Kidney glomerular epithelial cell (primary cell): Measurements from ENCODE around the gene OR5M3.

Source experiments
- DNase-seq: peaks from one replicate; lab custom pipeline; 2025; lab: John Stamatoyannopoulos, UW

Gene OR5M3

GRCh38 chr11:56473252-56473651, at the start of gene OR5M3:
TSS of gene OR5M3 (minus strand) at chr11:56473352. CDS start at chr11:56470497, 2,855 bp downstream.
- DNase-seq = no peak

DNA sequence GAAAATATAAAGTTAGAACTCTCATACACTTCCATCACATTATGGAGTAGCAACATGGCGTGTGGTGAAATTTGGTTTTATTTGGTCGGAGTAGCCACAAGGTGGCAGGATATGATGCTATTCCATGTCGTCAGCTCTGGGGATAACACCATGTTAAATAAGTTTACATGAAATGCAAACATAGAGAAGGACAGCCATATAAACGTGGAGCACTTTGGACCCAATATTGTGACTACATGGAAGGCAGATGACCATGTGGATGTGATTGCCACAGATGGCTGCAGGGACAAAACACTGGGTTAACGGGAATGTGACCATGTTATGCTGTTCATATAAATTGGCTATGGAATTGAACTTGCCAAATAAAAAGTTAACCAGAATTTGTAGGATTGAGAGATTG, 48.9 kb upstream of the OR5M3 start:
- no peak for DNase-seq

- DNase-seq = no peak
Measured at GRCh38 chr11:56513280-56513679, 40.1 kb upstream of the OR5M3 start.

DNA sequence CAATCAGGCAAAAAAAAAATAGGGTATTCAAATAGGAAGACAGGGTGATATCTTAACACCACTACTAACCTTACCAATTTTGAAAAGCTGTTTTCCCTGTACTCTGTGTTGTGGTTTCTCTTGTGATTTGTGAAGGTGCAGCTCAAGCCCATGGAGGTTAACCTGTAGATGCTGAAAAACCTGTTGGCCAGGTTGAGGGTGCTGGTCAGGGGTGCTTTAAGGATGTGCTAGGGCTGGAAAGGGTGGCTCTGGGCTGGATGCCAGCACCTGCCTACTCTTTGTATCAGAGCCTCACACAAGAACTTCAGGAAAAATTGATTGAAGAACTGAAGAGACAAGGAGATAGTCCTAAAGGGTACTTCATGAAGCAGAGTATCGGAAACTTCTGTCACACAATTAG, 36.3 kb upstream of the OR5M3 start:
- no peak for DNase-seq

DNA sequence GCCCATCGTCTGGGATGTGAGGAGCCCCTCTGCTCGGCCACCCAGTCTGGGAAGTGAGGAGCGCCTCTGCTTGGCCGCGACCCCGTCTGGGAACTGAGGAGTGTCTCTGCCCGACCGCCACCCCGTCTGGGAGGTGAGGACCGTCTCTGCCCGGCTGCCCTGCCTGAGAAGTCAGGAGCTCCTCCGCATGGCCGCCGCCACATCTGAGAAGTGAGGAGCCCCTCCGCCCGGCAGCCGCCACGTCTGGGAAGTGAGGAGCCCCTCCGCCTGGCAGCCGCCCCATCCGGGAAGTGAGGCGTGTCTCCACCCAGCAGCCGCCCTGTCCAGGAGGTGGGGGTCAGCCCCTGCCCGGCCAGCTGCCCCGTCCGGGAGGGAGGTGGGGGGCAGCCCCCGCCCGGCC, 23.9 kb upstream of the OR5M3 start:
- DNase-seq = no peak

- no peak for DNase-seq
Measured at GRCh38 chr11:56495117-56495516, 22.0 kb upstream of the OR5M3 start.

- DNase-seq = no peak
Measured at GRCh38 chr11:56491270-56491669, 18.1 kb upstream of the OR5M3 start, which contains the start of gene OR5M8. TSS of gene OR5M8 (minus strand) at chr11:56491370. CDS start at chr11:56491370, 0 bp downstream.

GRCh38 chr11:56486801-56487200, 13.6 kb upstream of the OR5M3 start:
- DNase-seq = no peak

GRCh38 chr11:56474729-56475235, 1.6 kb upstream of the OR5M3 start:
- DNase-seq = no peak

DNA sequence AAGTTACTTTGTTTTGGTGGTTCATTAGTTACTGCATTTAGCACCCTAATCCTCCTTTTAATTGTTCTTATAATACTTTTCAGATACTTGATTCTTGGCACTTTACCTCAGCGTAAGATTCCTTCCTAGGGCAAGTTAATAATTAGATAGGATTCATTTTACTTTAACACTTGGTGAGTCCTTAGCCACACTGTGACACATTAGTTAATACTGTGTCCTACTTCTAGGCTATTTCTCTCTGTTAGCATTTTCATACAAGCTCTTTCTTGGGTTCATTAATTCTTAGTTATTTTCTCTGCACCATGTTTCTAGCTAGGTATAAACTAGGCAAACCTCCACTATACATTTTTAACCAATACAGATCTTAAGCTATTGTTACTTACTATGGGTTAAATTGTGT, 16.1 kb downstream of the OR5M3 start:
- DNase-seq = no peak

DNA sequence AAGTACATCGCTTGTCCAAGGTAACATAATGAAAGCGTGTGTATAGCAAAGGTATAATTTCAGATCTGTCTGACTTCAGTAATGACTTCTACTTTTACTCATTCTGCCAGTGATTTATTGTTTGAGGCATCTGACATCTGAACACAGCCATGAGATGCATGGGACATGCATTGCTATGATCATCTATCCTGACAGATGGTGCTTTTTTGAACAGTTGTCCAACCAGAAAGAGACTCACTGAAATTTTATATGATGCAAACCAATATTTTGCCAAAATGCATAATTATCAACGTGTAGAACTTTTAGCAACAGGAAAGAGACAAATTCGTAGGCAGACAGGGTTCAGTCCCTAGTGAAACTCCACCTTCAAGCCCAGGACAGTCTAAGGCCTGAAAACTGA, 19.6 kb downstream of the OR5M3 start:
- DNase-seq = no peak
